Nephron progenitor cell (in vitro differentiated cells): ENCODE measurements around the gene FAM151A.

ENCODE experiments used
- DNase-seq: peaks from one replicate; pipeline ENCODE4 v3.0.0; 2021
- H3K27ac Mint-ChIP-seq: 2 replicates; pipeline ENCODE4 v1.8.0; 2021; ENCODE audit warnings: mild to moderate bottlenecking, moderate library complexity, mixed read lengths
- H3K27me3 Mint-ChIP-seq: 2 replicates; pipeline ENCODE4 v1.8.0; 2021; ENCODE audit warnings: mild to moderate bottlenecking, low read depth, mixed read lengths; ENCODE audit not compliant: poor library complexity
- H3K36me3 Mint-ChIP-seq: 2 replicates; pipeline ENCODE4 v1.8.0; 2021; ENCODE audit warnings: low read depth, mixed read lengths
- H3K4me1 Mint-ChIP-seq: 2 replicates; pipeline ENCODE4 v1.8.0; 2021; ENCODE audit warnings: mixed read lengths
- H3K4me3 Mint-ChIP-seq: 2 replicates; pipeline ENCODE4 v1.8.0; 2021; ENCODE audit warnings: mild to moderate bottlenecking, moderate library complexity, mixed read lengths
- H3K9me3 Mint-ChIP-seq: 2 replicates; pipeline ENCODE4 v1.8.0; 2021; ENCODE audit warnings: mild to moderate bottlenecking, moderate library complexity, mixed read lengths
- CTCF ChIP-seq: fragments of 200-600 bp; sonication (generic); IDR thresholded peaks from 2 replicates; pipeline ENCODE4 v1.5.0; 2021; ENCODE audit warnings: antibody characterized with exemption

The FAM151A gene

GRCh38 chr1:54564312-54565112 lies 58.8 kb downstream of the FAM151A start:
- H3K4me3 Mint-ChIP-seq, result no peak overlapping the region

GRCh38 chr1:54559771-54560231 lies 63.5 kb downstream of the FAM151A start:
- Mint-ChIP-seq H3K27ac (no peak overlapping the region), H3K4me1 (peaks cover 14% of the 10 kb centered on the region), H3K27me3 (no peaks in the 10 kb centered on the region), H3K36me3 (peaks cover 7% of the 10 kb centered on the region), H3K4me3 (no peak overlapping the region), H3K9me3 (peaks cover 22% of the 10 kb centered on the region)
- no peak for DNase-seq
- no peak for TF ChIP-seq CTCF

More at GRCh38 chr1:54564312-54565112, 58.8 kb downstream of the FAM151A start:
- H3K4me1 Mint-ChIP-seq, result peaks cover 20% of the 10 kb centered on the region
- H3K36me3 Mint-ChIP-seq, result no peaks in the 10 kb centered on the region
- H3K27me3 Mint-ChIP-seq, result peaks cover 18% of the 10 kb centered on the region
- H3K27ac Mint-ChIP-seq, result no peak overlapping the region
- H3K9me3 Mint-ChIP-seq, result peaks cover 3% of the 10 kb centered on the region
- TF ChIP-seq CTCF, result no peak
- no peak for DNase-seq
